ENCODE results near the gene TOB1.

The TOB1 gene

DNA sequence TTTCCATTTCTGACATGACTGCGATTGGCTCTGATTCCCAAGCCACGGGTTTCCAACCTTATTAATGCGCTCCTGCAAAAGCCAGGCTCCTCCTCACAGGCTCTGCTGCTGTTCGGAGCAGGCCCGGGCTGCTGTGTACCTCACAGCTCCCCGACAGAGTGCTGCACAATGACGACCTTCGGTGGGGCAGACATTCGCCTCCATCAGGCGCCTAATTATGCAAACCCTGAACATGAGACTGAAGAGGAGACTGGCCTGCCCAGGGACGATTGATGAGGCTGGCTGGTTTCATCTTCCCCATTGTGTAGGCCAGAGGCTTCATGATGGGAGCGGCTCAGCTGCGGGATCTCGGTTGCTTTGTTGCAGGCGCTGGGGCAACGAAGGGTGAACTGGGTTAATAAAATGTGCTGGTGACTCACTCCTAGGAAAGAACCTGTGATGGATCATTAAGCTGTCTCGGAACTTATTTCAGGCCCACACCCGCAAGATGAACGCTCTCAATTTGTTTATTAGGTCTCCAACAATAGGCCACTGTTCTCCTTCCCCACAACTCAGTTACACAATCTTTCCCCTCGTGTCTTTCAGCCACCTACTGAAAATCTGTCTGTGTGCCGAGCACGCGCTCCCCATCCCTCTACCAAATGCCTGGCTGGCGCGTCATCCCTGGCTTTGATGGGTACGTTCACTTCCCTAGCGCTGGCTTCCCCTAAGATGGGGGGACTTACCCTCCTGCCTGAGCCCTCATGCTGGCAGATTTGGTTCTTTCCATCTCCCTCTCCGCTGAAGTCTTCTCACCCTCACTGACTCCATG is 27.2 kb upstream of the TOB1 start:
- TF ChIP-seq, protein P1, sequence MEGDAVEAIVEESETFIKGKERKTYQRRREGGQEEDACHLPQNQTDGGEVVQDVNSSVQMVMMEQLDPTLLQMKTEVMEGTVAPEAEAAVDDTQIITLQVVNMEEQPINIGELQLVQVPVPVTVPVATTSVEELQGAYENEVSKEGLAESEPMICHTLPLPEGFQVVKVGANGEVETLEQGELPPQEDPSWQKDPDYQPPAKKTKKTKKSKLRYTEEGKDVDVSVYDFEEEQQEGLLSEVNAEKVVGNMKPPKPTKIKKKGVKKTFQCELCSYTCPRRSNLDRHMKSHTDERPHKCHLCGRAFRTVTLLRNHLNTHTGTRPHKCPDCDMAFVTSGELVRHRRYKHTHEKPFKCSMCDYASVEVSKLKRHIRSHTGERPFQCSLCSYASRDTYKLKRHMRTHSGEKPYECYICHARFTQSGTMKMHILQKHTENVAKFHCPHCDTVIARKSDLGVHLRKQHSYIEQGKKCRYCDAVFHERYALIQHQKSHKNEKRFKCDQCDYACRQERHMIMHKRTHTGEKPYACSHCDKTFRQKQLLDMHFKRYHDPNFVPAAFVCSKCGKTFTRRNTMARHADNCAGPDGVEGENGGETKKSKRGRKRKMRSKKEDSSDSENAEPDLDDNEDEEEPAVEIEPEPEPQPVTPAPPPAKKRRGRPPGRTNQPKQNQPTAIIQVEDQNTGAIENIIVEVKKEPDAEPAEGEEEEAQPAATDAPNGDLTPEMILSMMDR (IDR thresholded peaks at IDR 0.05; ENCODE audit: insufficient read depth, low read depth, low read length, missing control alignments), result no peak
- DNase-seq (ENCODE audit: low read depth), result no peak
- H3K4me3 ChIP-seq (ENCODE audit: low read depth, low read length), result no peak overlapping the region

DNA sequence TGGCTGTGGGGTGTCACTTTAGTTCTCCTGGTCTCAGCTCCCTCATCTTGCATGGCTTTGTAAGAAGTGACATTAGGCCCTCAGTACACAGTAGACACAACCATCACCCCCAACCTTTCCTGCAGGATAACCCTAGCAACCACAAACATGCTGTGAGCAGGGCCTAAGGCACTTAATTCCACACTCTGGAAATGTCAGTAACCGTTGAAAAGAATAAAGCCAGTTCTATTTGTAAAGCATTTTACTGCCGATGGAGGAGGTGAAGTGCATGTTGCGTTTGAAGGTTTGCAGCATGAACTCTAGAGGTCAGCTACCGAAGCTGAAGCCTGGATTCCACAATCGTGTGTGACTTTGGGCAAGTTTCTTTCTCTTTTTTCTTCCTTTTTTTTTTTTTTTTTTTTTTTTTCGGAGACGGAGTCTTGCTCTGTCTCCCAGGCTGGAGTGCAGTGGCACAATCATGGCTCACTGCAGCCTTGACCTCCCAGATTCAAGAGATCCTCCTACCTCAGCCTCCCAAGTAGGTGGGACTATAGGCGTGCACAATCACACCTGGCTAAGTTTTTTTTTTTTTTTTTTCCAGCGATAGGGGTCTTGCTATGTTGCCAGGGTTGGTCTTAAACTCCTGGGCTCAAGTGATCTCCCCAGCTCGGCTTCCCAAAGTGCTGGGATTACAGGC is 26.1 kb upstream of the TOB1 start:
- H3K4me3 ChIP-seq (ENCODE audit: low read depth, low read length), result no peak overlapping the region
- DNase-seq (ENCODE audit: low read depth), result no peak
- TF ChIP-seq, protein P1 (IDR thresholded peaks at IDR 0.05; ENCODE audit: insufficient read depth, low read depth, low read length, missing control alignments), result no peak

DNA sequence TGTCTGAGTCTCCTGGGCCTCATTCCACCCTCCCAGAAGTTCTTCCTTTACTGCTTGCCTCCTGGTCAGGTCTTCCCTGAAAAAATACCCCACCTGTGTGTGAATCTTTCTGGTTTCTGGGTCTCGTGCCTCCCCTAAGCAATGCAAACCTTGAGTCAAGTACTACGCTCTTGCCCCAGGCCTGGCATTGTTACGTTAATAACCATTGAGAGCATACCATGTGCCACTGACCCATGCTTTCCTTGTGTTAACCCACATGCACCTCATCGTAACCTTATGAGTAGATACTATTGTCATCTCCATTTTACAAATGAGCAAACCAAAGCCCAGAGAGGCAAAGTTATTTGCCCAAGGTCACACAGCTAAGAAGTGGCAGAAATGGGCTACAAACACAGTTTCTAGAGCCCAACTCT is 25.4 kb upstream of the TOB1 start:
- DNase-seq (ENCODE audit: low read depth), result no peak
- H3K4me3 ChIP-seq (ENCODE audit: low read depth, low read length), result no peak overlapping the region
- TF ChIP-seq, protein P1 (IDR thresholded peaks at IDR 0.05; ENCODE audit: insufficient read depth, low read depth, low read length, missing control alignments), result no peak

DNA sequence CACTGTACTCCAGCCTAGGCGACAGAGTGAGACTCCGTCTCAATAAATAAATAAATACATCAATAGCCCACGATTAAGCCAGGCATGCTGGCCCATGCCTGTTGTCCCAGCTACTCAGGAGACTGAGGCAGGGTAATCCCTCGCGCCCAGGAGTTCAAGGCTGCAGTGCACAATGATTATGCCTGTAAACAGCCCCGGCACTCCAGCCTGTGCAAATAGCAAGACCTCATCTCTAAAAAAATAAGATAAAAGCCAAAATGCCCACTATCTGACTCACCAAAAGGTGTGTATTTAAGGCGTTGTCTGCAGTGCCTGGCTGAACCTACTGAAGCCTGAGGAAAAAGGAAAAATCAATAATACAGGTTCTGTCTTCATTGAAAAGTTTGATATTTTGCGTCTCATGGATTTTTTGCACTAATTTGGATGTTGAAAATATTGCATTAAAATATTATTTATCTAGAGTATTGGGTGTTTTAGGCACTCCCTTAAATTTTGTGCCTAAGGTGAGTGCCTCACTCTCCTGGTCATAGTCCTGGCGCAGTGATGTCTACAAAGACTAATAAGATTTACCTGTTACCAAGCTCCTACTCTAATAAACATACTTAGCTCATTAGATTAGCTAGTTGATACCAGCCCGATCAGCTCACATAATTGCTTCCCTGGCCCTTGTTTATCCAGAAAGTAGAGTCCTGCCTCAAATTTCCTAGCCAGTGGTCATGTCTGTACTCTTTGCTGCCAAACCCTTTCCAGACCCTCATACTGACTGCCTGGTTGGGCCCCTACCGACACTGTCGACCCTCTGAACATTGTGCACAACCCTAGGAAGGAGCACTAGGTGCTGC is 24.7 kb upstream of the TOB1 start:
- DNase-seq (ENCODE audit: low read depth), result no peak
- TF ChIP-seq, protein P1 (IDR thresholded peaks at IDR 0.05; ENCODE audit: insufficient read depth, low read depth, low read length, missing control alignments), result no peak
- no peak overlapping the region for H3K4me3 ChIP-seq (ENCODE audit: low read depth, low read length)

DNA sequence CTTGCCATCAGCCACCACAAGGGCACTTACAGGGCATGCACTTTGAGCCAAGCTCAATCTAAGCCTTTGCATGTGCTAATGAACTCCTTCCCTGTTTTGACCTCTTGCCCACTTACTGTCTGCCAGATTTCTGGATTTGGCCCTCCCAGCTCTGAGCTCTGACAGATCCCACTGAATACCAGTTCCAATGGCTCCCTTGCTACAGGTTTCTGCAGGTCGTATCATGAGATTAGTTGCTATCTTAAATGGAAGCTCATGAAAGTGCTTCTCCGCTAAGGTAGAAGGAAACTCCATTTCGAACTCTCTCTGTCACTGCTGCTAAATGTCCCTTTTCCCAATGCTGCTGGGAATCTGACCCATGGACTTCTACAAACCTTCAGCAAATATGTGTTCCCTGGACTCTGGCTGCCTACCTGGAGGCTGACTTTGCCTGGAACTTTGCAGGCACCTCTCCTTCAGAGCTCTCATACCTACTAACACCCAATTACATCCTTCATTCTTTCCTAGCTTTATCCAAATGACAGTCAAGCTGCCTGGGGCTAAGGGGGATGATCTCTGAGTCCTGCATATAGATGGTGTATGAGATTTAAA is 23.5 kb upstream of the TOB1 start:
- no peak overlapping the region for H3K4me3 ChIP-seq (ENCODE audit: low read depth, low read length)
- TF ChIP-seq, protein P1 (IDR thresholded peaks at IDR 0.05; ENCODE audit: insufficient read depth, low read depth, low read length, missing control alignments), result no peak
- DNase-seq (ENCODE audit: low read depth), result no peak

DNA sequence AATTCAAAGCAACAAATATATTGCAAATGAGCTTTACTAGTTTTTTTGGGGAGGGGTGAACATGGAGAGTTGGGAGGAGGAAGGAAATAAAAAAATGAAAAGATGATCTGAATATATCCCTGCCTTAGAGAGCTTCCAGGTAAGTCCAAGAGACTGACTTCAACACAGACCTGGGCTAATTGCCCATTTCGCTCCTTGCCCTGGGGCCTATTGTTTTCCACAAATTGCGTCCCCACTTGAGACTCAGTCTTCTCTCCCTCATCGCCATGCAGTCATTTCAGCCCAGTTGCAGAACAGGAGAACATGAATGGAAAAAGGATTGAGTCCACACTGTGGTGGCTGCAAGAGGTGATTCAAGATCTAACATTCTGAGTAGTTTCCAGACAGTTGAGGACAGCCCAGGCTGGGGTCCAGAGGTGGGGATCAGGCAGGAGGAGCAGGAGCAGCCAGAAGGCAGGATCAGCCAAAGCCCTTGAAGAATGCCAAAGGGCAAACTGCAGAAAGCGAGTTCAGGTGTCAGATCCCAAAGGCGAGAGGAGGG is 21.6 kb upstream of the TOB1 start:
- TF ChIP-seq, protein P1 (IDR thresholded peaks at IDR 0.05; ENCODE audit: insufficient read depth, low read depth, low read length, missing control alignments), result no peak
- no peak for DNase-seq (ENCODE audit: low read depth)
- H3K4me3 ChIP-seq (ENCODE audit: low read depth, low read length), result no peak overlapping the region

All from GM12865 (cell line).